Naive B cell (primary cell): ENCODE data around the gene KRTAP20-2. TPM values are rescaled to one million over a fixed set of nuclear protein-coding genes. Genes with fewer than 3 reads are reported as not detected.

Source experiments
- polyA plus RNA-seq, 6 donors: library from polyadenylated mRNA; unstranded; fragments of 300-500 nt; fragmentation: Illumina TruSeq; gene quantifications; one replicate each; pipeline ENCODE4 v1.2.3, GENCODE V29; 2021; ENCODE audit warnings: low read depth in 6 of 6

The KRTAP20-2 gene
- polyA plus RNA-seq, 6 donors from 2014 or later = not detected

Other genes starting within 250 kb of the KRTAP20-2 start
- gene KRTAP13-1, start 239.2 kb upstream of the KRTAP20-2 start, polyA plus RNA-seq = not detected
- not detected for gene KRTAP13-3, start 209.3 kb upstream of the KRTAP20-2 start, polyA plus RNA-seq
- not detected for gene KRTAP13-4, start 205.0 kb upstream of the KRTAP20-2 start, polyA plus RNA-seq
- not detected for gene KRTAP15-1, start 194.9 kb upstream of the KRTAP20-2 start, polyA plus RNA-seq
- gene KRTAP19-1, start 154.8 kb upstream of the KRTAP20-2 start, polyA plus RNA-seq = not detected
- not detected for gene KRTAP19-2, start 147.8 kb upstream of the KRTAP20-2 start, polyA plus RNA-seq
- gene KRTAP19-3, start 143.2 kb upstream of the KRTAP20-2 start, polyA plus RNA-seq = not detected
- not detected for gene KRTAP19-4, start 138.0 kb upstream of the KRTAP20-2 start, polyA plus RNA-seq
- not detected for gene KRTAP19-5, start 133.1 kb upstream of the KRTAP20-2 start, polyA plus RNA-seq
- not detected for gene KRTAP19-6, start 93.3 kb upstream of the KRTAP20-2 start, polyA plus RNA-seq
- not detected for gene KRTAP19-7, start 73.9 kb upstream of the KRTAP20-2 start, polyA plus RNA-seq
- gene KRTAP22-2, start 44.8 kb upstream of the KRTAP20-2 start, polyA plus RNA-seq = not detected
- gene KRTAP6-3, start 42.8 kb upstream of the KRTAP20-2 start, polyA plus RNA-seq = not detected
- gene KRTAP6-2, start 36.3 kb upstream of the KRTAP20-2 start, polyA plus RNA-seq = not detected
- not detected for gene KRTAP22-1, start 34.1 kb upstream of the KRTAP20-2 start, polyA plus RNA-seq
- not detected for gene KRTAP6-1, start 21.3 kb upstream of the KRTAP20-2 start, polyA plus RNA-seq
- gene KRTAP20-1, start 18.8 kb upstream of the KRTAP20-2 start, polyA plus RNA-seq = not detected
- not detected for gene KRTAP20-4, start 14.6 kb upstream of the KRTAP20-2 start, polyA plus RNA-seq
- not detected for gene KRTAP20-3, start 7.7 kb downstream of the KRTAP20-2 start, polyA plus RNA-seq
- gene KRTAP21-3, start 83.6 kb downstream of the KRTAP20-2 start, polyA plus RNA-seq = not detected
- gene KRTAP21-2, start 112.1 kb downstream of the KRTAP20-2 start, polyA plus RNA-seq = not detected
- not detected for gene KRTAP21-1, start 120.2 kb downstream of the KRTAP20-2 start, polyA plus RNA-seq
- not detected for gene KRTAP8-1, start 178.1 kb downstream of the KRTAP20-2 start, polyA plus RNA-seq
- gene KRTAP7-1, start 194.6 kb downstream of the KRTAP20-2 start, polyA plus RNA-seq = not detected
- not detected for gene KRTAP11-1, start 246.4 kb downstream of the KRTAP20-2 start, polyA plus RNA-seq